H1 (cell line): Measurements from ENCODE around the gene ZSCAN16. TPM values are rescaled to one million over a fixed set of nuclear protein-coding genes. Genes with fewer than 3 reads are reported as not detected.

Experiments used
- CTCF ChIA-PET: fragments of 300-600 bp; sonication (Branson Sonifier 250); formaldehyde crosslinking; loops from one replicate; lab custom pipeline; 2021; ENCODE audit not compliant: partially characterized antibody; lab: Charles Lee
- POLR2A ChIA-PET: fragments of 300-600 bp; sonication (Branson Sonifier 250); formaldehyde crosslinking; loops from one replicate; lab custom pipeline; 2021; ENCODE audit warnings: inconsistent platforms; ENCODE audit not compliant: partially characterized antibody; lab: Charles Lee
- DNase-seq, 2 experiments: peaks; one replicate each; pipeline versions ENCODE4 v3.0.0 to v3.0.0-alpha.2; 2010 to 2022; ENCODE audit warnings: low spot score in 2 of 2, low read depth in 1 of 2, mixed read lengths in 1 of 2
- FAIRE-seq: peaks from 2 replicates; lab custom pipeline; 2011; peaks lifted over from hg19 to GRCh38; lab: Jason Lieb, UNC
- H2AFZ ChIP-seq: 2 replicates; pipeline ENCODE4 v1.8.1; 2012; ENCODE audit warnings: low read length, inconsistent platforms
- H2AK5ac ChIP-seq: 2 replicates; pipeline ENCODE4 v1.6.1; 2013; ENCODE audit warnings: low read depth, low read length
- H2BK120ac ChIP-seq: replicated peaks from 2 replicates; pipeline ENCODE3; 2013; ENCODE audit warnings: low read depth, low read length, inconsistent platforms
- H2BK12ac ChIP-seq: 2 replicates; pipeline ENCODE4 v1.6.1; 2013; ENCODE audit warnings: low read depth, low read length
- H2BK15ac ChIP-seq: 2 replicates; pipeline ENCODE4 v1.6.1; 2013; ENCODE audit warnings: low read length
- H2BK20ac ChIP-seq: 2 replicates; pipeline ENCODE4 v1.6.1; 2013; ENCODE audit warnings: low read length
- H2BK5ac ChIP-seq: 2 replicates; pipeline ENCODE4 v1.6.1; 2013; ENCODE audit warnings: low read depth, low read length
- H3K14ac ChIP-seq: 2 replicates; pipeline ENCODE4 v1.6.1; 2013; ENCODE audit warnings: inconsistent platforms; ENCODE audit not compliant: insufficient read length
- H3K18ac ChIP-seq: 2 replicates; pipeline ENCODE4 v1.6.1; 2013; ENCODE audit warnings: low read length; ENCODE audit errors: extremely low read depth
- H3K23ac ChIP-seq: 2 replicates; pipeline ENCODE4 v1.6.1; 2013; ENCODE audit warnings: inconsistent platforms; ENCODE audit not compliant: insufficient read length
- H3K23me2 ChIP-seq: 2 replicates; pipeline ENCODE4 v1.6.1; 2013; ENCODE audit warnings: low read depth, low read length
- H3K27ac ChIP-seq: 2 replicates; pipeline ENCODE4 v1.6.1; 2011; ENCODE audit warnings: low read depth, low read length, inconsistent platforms
- H3K27me3 ChIP-seq, 4 experiments: replicated peaks in 1 of 4; 1 replicate in 1 of 4; 2 replicates in 3 of 4; pipeline versions ENCODE4 v1.6.1 to v1.8.1; 2011 to 2013; ENCODE audit warnings: low read length in 3 of 4, mild to moderate bottlenecking in 3 of 4, inconsistent platforms in 2 of 4, mixed read lengths in 2 of 4, moderate library complexity in 1 of 4; ENCODE audit not compliant: control insufficient read depth in 3 of 4, insufficient read depth in 3 of 4; ENCODE audit errors: extremely low read depth in 1 of 4
- H3K36me3 ChIP-seq, 4 experiments: 2 replicates each; pipeline versions ENCODE4 v1.6.1 to v1.8.1; 2011 to 2013; ENCODE audit warnings: mild to moderate bottlenecking in 4 of 4, low read length in 3 of 4, moderate library complexity in 2 of 4, control low read depth in 1 of 4, inconsistent platforms in 1 of 4; ENCODE audit not compliant: insufficient read depth in 4 of 4, control insufficient read depth in 2 of 4
- H3K4ac ChIP-seq: replicated peaks from 2 replicates; pipeline ENCODE3; 2013; ENCODE audit warnings: low read length, low read depth, mixed read lengths, inconsistent platforms; ENCODE audit not compliant: insufficient read length
- H3K4me1 ChIP-seq, 4 experiments: replicated peaks in 1 of 4; 1 replicate in 1 of 4; 2 replicates in 3 of 4; pipeline versions ENCODE4 v1.6.1 to v1.8.1; 2011 to 2013; ENCODE audit warnings: low read length in 3 of 4, inconsistent platforms in 2 of 4, mixed read lengths in 1 of 4; ENCODE audit not compliant: insufficient read depth in 4 of 4, control insufficient read depth in 3 of 4
- H3K4me2 ChIP-seq, 2 experiments: 2 replicates each; pipeline versions ENCODE4 v1.6.1 to v1.8.1; 2011 to 2013; ENCODE audit warnings: low read depth in 2 of 2, low read length in 2 of 2, control low read depth in 1 of 2, inconsistent platforms in 1 of 2, mild to moderate bottlenecking in 1 of 2; ENCODE audit not compliant: insufficient read depth in 1 of 2
- H3K4me3 ChIP-seq, 4 experiments: fragments of 200-600, 300-600 bp in 1 of 4; sonication (generic), shearing (Covaris generic), sonication (Bioruptor Twin) in 1 of 4; 2 replicates each; pipeline versions ENCODE4 v1.5.1 to v1.8.1; 2011 to 2016; ENCODE audit warnings: low read length in 4 of 4, low read depth in 3 of 4, control low read depth in 2 of 4, inconsistent platforms in 2 of 4, mild to moderate bottlenecking in 2 of 4, mixed read lengths in 1 of 4, moderate library complexity in 1 of 4; ENCODE audit not compliant: insufficient read depth in 2 of 4; ENCODE audit errors: extremely low read depth in 1 of 4
- H3K56ac ChIP-seq: replicated peaks from 2 replicates; pipeline ENCODE3; 2013; ENCODE audit warnings: low read depth, mild to moderate bottlenecking, mixed read lengths, low read length, inconsistent platforms; ENCODE audit not compliant: insufficient read length
- H3K79me1 ChIP-seq: 2 replicates; pipeline ENCODE4 v1.6.1; 2013; ENCODE audit warnings: low read depth, low read length, control low read depth
- H3K79me2 ChIP-seq, 2 experiments: 2 replicates each; pipeline versions ENCODE4 v1.6.1 to v1.8.1; 2012 to 2013; ENCODE audit warnings: low read length in 2 of 2, mild to moderate bottlenecking in 2 of 2, inconsistent platforms in 1 of 2; ENCODE audit not compliant: insufficient read depth in 2 of 2, control insufficient read depth in 1 of 2
- H3K9ac ChIP-seq, 4 experiments: replicated peaks in 1 of 4; 1 replicate in 1 of 4; 2 replicates in 3 of 4; pipeline versions ENCODE4 v1.6.1 to v1.8.1; 2011 to 2013; ENCODE audit warnings: low read depth in 3 of 4, low read length in 3 of 4, control low read depth in 2 of 4, mild to moderate bottlenecking in 2 of 4, moderate library complexity in 2 of 4, inconsistent platforms in 1 of 4; ENCODE audit errors: extremely low read depth in 1 of 4
- H3K9me3 ChIP-seq, 2 experiments: 2 replicates each; pipeline versions ENCODE4 v1.6.1 to v1.8.1; 2012 to 2013; ENCODE audit warnings: mild to moderate bottlenecking in 2 of 2, moderate library complexity in 2 of 2, control low read depth in 1 of 2, inconsistent platforms in 1 of 2, low read depth in 1 of 2, low read length in 1 of 2, mixed read lengths in 1 of 2; ENCODE audit not compliant: insufficient read depth in 2 of 2
- H4K20me1 ChIP-seq, 2 experiments: replicated peaks in 1 of 2; 2 replicates each; pipeline versions ENCODE3 to v1.8.1; 2011 to 2013; ENCODE audit warnings: inconsistent platforms in 2 of 2, low read length in 2 of 2, mild to moderate bottlenecking in 1 of 2; ENCODE audit not compliant: insufficient read depth in 2 of 2, control insufficient read depth in 1 of 2
- H4K5ac ChIP-seq: 2 replicates; pipeline ENCODE4 v1.6.1; 2013; ENCODE audit warnings: low read length, low read depth, mixed read lengths, inconsistent platforms; ENCODE audit not compliant: insufficient read length
- H4K8ac ChIP-seq: 2 replicates; pipeline ENCODE4 v1.8.0; 2013; ENCODE audit warnings: mild to moderate bottlenecking, moderate library complexity, low read length, inconsistent platforms; ENCODE audit not compliant: insufficient read depth; ENCODE audit errors: extremely low read depth
- H4K91ac ChIP-seq: replicated peaks from 2 replicates; pipeline ENCODE3; 2013; ENCODE audit warnings: low read length, mixed read lengths, inconsistent platforms; ENCODE audit not compliant: insufficient read length
- CHD1 ChIP-seq: IDR thresholded peaks from 2 replicates; pipeline ENCODE4 v1.6.1; 2012; ENCODE audit warnings: low read depth, low read length, improper control_type of control experiment
- HDAC2 ChIP-seq, 2 experiments: fragments of 300-600 bp in 1 of 2; sonication (generic) in 1 of 2; IDR thresholded peaks; 2 replicates each; pipeline ENCODE4 v1.6.1; 2011 to 2012; ENCODE audit warnings: low read depth in 2 of 2, low read length in 2 of 2, mild to moderate bottlenecking in 2 of 2, moderate library complexity in 2 of 2, borderline replicate concordance in 1 of 2, inconsistent platforms in 1 of 2
- JUN ChIP-seq: IDR thresholded peaks from 2 replicates; pipeline ENCODE4 v1.6.1; 2011; ENCODE audit warnings: low read depth, mild to moderate bottlenecking, improper control_type of control experiment, low read length
- KDM4A ChIP-seq: IDR thresholded peaks from one replicate; pipeline ENCODE4 v1.7.1; 2012; ENCODE audit warnings: low read depth, mild to moderate bottlenecking, moderate library complexity, low read length, inconsistent platforms; ENCODE audit not compliant: severe bottlenecking
- NRF1 ChIP-seq: IDR thresholded peaks from 2 replicates; pipeline ENCODE4 v1.6.1; 2011; ENCODE audit warnings: mild to moderate bottlenecking, low read depth, low read length, improper control_type of control experiment
- POLR2A ChIP-seq, 2 experiments: IDR thresholded peaks; 1 replicate in 1 of 2; 2 replicates in 1 of 2; pipeline ENCODE4 v1.6.1; 2011; ENCODE audit warnings: low read depth in 2 of 2, low read length in 2 of 2, mild to moderate bottlenecking in 2 of 2; ENCODE audit errors: control extremely low read depth in 1 of 2
- TBP ChIP-seq: IDR thresholded peaks from 2 replicates; pipeline ENCODE4 v1.6.1; 2011; ENCODE audit warnings: low read depth, low read length, improper control_type of control experiment
- WGBS, 2 experiments: shearing (Covaris generic) in 1 of 2; methylation state at CpG; one replicate each; pipeline versions ENCODE4 v1.1.6 to v1.1.7; 2013 to 2015; ENCODE audit warnings: low lambda C conversion rate in 2 of 2, mixed read lengths in 2 of 2, inconsistent platforms in 1 of 2, low coverage in 1 of 2, missing lambda C conversion rate in 1 of 2; ENCODE audit not compliant: insufficient replicate concordance in 2 of 2, insufficient coverage in 1 of 2, insufficient read length in 1 of 2; ENCODE audit errors: extremely low coverage in 1 of 2, missing lambda C conversion rate in 1 of 2; 5-methylcytosine and 5-hydroxymethylcytosine counted together
- polyA plus RNA-seq, 7 experiments: library from polyadenylated mRNA; depleted of rRNA in 3 of 7; stranded (reverse) in 5 of 7; unstranded in 2 of 7; fragments of >200 nt in 5 of 7; fragments of 200-250 nt in 2 of 7; gene quantifications; 1 replicate in 5 of 7; 2 replicates in 1 of 7; 4 replicates in 1 of 7; pipeline versions ENCODE4 v1.2.1 to v1.2.3, GENCODE V29; 2011 to 2013; ENCODE audit warnings: missing spikeins in 2 of 7, mixed read lengths in 2 of 7
- total RNA-seq: library from RNA; stranded (reverse); fragmentation: NEBNext Ultra II Directional; extraction: Animal tissue kit (Norgen Biotek cat#: 25700); gene quantifications from 2 replicates; pipeline ENCODE4 v1.2.1, GENCODE V29; 2021

The ZSCAN16 gene
- total and polyA plus RNA-seq, 2 of the 8 experiments (the other 6 are each of a cell fraction or from before 2014, with no cell fraction given) = 3.6 to 9.4 TPM

- no peak overlapping the region for H2AK5ac ChIP-seq
- peaks cover 0 to 3% (median 1%) of the 10 kb centered on the region in 4 experiments; a peak in 1 of 7 replicates for H3K27me3 ChIP-seq
- H2BK120ac ChIP-seq = no peak overlapping the region
- peak overlapping the region; percentile 85 to 91 (median 87) for H3K4me3 ChIP-seq
- no peak for FAIRE-seq
- no peak overlapping the region for H4K91ac ChIP-seq
- CTCF ChIA-PET = no interaction called here
- H3K18ac ChIP-seq = no peak overlapping the region
- TF ChIP-seq HDAC2 (IDR thresholded peaks at IDR 0.05; ENCODE audit: borderline replicate concordance in 1 of 2, low read depth in 2 of 2, low read length in 2 of 2) (no peak), JUN (no peak), KDM4A (no peak), TBP (no peak), POLR2A (IDR thresholded peaks at IDR 0.05; ENCODE audit: control extremely low read depth in 1 of 2, low read depth in 2 of 2, low read length in 2 of 2) (no peak), CHD1 (no peak), NRF1 (no peak)
- H3K79me2 ChIP-seq = peaks cover 0 to 31% of the 10 kb centered on the region in 2 experiments; a peak in 3 of 4 replicates
- H3K79me1 ChIP-seq = no peaks in the 10 kb centered on the region; the same call in 1 of the 2 replicates
- H3K9ac ChIP-seq = peak overlapping the region in 3 of 4 experiments; percentile 76 to 81 (median 77); a peak in 5 of 7 replicates
- no peak overlapping the region for H3K27ac ChIP-seq
- no peaks in the 10 kb centered on the region for H3K9me3 ChIP-seq
- POLR2A ChIA-PET = interaction anchor here (0.8 to 3.1 kb wide), 14 partner anchors 11 to 319 kb away, joined by 3 to 48 read pairs (median 4); partner anchors contain the start of genes ZSCAN16 and ZSCAN31
- peak overlapping the region; percentile 85 for H2AFZ ChIP-seq
- no peak overlapping the region for H3K4ac ChIP-seq
- 12% methylated on average over 6 of the region's 6 CpGs; no CpG with 5 or more reads in 1 of the 2 experiments for WGBS, 2 experiments
- no peaks in the 10 kb centered on the region for H3K36me3 ChIP-seq
- no peak overlapping the region for H2BK12ac ChIP-seq
- H3K4me2 ChIP-seq = peak overlapping the region; percentile 64 to 82
- H3K23me2 ChIP-seq = peaks cover 6% of the 10 kb centered on the region
- H3K23ac ChIP-seq = no peak overlapping the region
- no peak overlapping the region for H4K5ac ChIP-seq
- no peak overlapping the region for H3K14ac ChIP-seq
- H2BK20ac ChIP-seq = no peak overlapping the region
- H4K8ac ChIP-seq = no peak overlapping the region
- peaks cover 0 to 8% (median 2%) of the 10 kb centered on the region in 4 experiments; a peak in 3 of 7 replicates for H3K4me1 ChIP-seq
- no peak overlapping the region for H3K56ac ChIP-seq
- no peaks in the 10 kb centered on the region for H4K20me1 ChIP-seq
- H2BK15ac ChIP-seq = no peak overlapping the region
- H2BK5ac ChIP-seq = no peak overlapping the region
- DNase-seq = no peak
Observed at GRCh38 chr6:28137505-28137981, 13.1 kb downstream of the ZSCAN16 start.
